OCI-LY1 (cell line): ENCODE measurements around the gene SPATA25.

Experiments
- H2AFZ ChIP-seq: fragments of 200-600 bp; sonication (generic), shearing (Covaris generic); 2 replicates; pipeline ENCODE4 v1.6.0; 2014; ENCODE audit warnings: antibody characterized with exemption, mild to moderate bottlenecking, low read length
- H3F3A ChIP-seq: fragments of 200-600 bp; sonication (generic), shearing (Covaris generic); 2 replicates; pipeline ENCODE4 v1.6.0; 2014; ENCODE audit warnings: mild to moderate bottlenecking, antibody characterized with exemption, low read length, moderate library complexity; ENCODE audit not compliant: insufficient read depth
- H3K27ac ChIP-seq: fragments of 200-600 bp; sonication (generic); 2 replicates; pipeline ENCODE4 v1.5.1; 2014; ENCODE audit warnings: low read length, mixed run types, mild to moderate bottlenecking, low read depth; ENCODE audit not compliant: poor library complexity, severe bottlenecking
- H3K27me3 ChIP-seq: fragments of 200-600 bp; sonication (generic); 2 replicates; pipeline ENCODE4 v1.6.0; 2014; ENCODE audit warnings: antibody characterized with exemption, mild to moderate bottlenecking, low read length, moderate library complexity; ENCODE audit not compliant: insufficient read depth
- H3K36me3 ChIP-seq: fragments of 200-600 bp; sonication (generic); 2 replicates; pipeline ENCODE4 v1.6.1; 2014; ENCODE audit warnings: mild to moderate bottlenecking, antibody characterized with exemption, low read length, moderate library complexity, mixed read lengths; ENCODE audit not compliant: insufficient read depth
- H3K4me1 ChIP-seq: fragments of 200-600 bp; sonication (generic); 2 replicates; pipeline ENCODE4 v1.5.1; 2014; ENCODE audit warnings: mild to moderate bottlenecking, low read length, moderate library complexity; ENCODE audit not compliant: insufficient read depth, severe bottlenecking
- H3K4me2 ChIP-seq: fragments of 200-600 bp; sonication (generic), shearing (Covaris generic); 2 replicates; pipeline ENCODE4 v1.6.1; 2014; ENCODE audit warnings: low read length
- H3K4me3 ChIP-seq: fragments of 200-600 bp; sonication (generic); 2 replicates; pipeline ENCODE4 v1.5.1; 2014; ENCODE audit warnings: low read length, low read depth, mild to moderate bottlenecking, mixed read lengths; ENCODE audit not compliant: poor library complexity, severe bottlenecking
- H3K79me2 ChIP-seq: fragments of 200-600 bp; shearing (Covaris generic); 2 replicates; pipeline ENCODE4 v1.6.1; 2016; ENCODE audit warnings: mixed run types, low read length, mixed read lengths; ENCODE audit not compliant: insufficient read depth
- H3K9ac ChIP-seq: fragments of 200-600 bp; sonication (generic), shearing (Covaris generic); 2 replicates; pipeline ENCODE4 v1.6.1; 2014; ENCODE audit warnings: mild to moderate bottlenecking, low read length, mixed read lengths
- H3K9me2 ChIP-seq: fragments of 200-600 bp; sonication (generic), shearing (Covaris generic); 2 replicates; pipeline ENCODE4 v1.6.1; 2014; ENCODE audit warnings: low read depth, mild to moderate bottlenecking, low read length, mixed read lengths
- H3K9me3 ChIP-seq: fragments of 200-600 bp; shearing (Covaris generic); 2 replicates; pipeline ENCODE4 v1.6.1; 2014; ENCODE audit warnings: low read length, mixed read lengths
- H4K20me1 ChIP-seq: fragments of 200-600 bp; sonication (generic), shearing (Covaris generic); 2 replicates; pipeline ENCODE4 v1.6.0; 2016; ENCODE audit warnings: mild to moderate bottlenecking, low read length; ENCODE audit not compliant: insufficient read depth
- EZH2 ChIP-seq: fragments of 200-600 bp; sonication (generic), shearing (Covaris generic); IDR thresholded peaks from 2 replicates; pipeline ENCODE4 v1.8.0; 2017; ENCODE audit warnings: borderline replicate concordance, mixed run types, mild to moderate bottlenecking, antibody characterized with exemption, low read length, moderate library complexity, mixed read lengths
- TF ChIP-seq, protein P1 (sequence below): fragments of 200-600 bp; sonication (generic), shearing (Covaris generic); IDR thresholded peaks from 2 replicates; pipeline ENCODE4 v1.5.1; 2017; ENCODE audit warnings: mild to moderate bottlenecking, antibody characterized with exemption, low read length, moderate library complexity, mixed read lengths

SPATA25 gene

DNA sequence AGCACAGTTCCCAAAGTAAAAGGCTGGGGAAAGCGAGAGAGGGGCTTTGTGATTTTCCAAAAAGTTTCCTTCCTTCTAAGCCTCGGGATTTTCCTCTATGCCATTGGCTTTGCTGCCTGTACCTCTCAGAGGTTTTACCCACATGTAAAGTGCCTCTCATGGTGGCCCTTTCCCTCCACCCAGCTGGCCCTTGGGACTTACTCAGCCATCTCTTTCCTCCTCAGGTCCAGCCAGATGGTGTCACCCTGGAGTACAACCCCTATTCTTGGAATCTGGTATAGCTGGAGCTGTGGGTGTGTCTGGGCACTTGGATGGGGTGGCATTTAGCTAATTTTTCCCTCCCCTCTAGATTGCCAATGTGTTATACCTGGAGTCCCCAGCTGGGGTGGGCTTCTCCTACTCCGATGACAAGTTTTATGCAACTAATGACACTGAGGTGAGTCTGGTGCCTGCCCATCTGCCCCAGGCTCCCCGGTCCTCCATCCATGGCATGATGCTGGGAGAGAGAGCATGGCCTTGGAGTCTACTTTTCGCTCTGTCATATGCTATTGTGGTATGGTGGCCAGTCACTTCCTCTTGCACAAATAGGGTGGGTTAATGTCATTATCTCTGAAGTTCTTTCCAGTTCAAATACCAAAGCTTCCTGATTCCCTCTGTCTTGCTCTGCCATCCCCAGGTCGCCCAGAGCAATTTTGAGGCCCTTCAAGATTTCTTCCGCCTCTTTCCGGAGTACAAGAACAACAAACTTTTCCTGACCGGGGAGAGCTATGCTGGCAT is 4.8 kb upstream of the SPATA25 start:
- Histone ChIP-seq H3K9me3 (no peaks in the 10 kb centered on the region), H3K9ac (peak overlapping the region; percentile 70), H3K79me2 (no peaks in the 10 kb centered on the region), H3K4me2 (peak overlapping the region; percentile 93), H2AFZ (no peak overlapping the region), H3K4me1 (peaks cover 30% of the 10 kb centered on the region), H3K27ac (no peak overlapping the region), H3F3A (no peaks in the 10 kb centered on the region; the same call in 1 of the 2 replicates), H3K9me2 (no peaks in the 10 kb centered on the region), H3K4me3 (peak overlapping the region; percentile 75), H3K36me3 (peaks cover 19% of the 10 kb centered on the region; the same call in 1 of the 2 replicates), H3K27me3 (no peaks in the 10 kb centered on the region), H4K20me1 (no peaks in the 10 kb centered on the region)
- no peak for TF ChIP-seq EZH2
- TF ChIP-seq, protein P1, sequence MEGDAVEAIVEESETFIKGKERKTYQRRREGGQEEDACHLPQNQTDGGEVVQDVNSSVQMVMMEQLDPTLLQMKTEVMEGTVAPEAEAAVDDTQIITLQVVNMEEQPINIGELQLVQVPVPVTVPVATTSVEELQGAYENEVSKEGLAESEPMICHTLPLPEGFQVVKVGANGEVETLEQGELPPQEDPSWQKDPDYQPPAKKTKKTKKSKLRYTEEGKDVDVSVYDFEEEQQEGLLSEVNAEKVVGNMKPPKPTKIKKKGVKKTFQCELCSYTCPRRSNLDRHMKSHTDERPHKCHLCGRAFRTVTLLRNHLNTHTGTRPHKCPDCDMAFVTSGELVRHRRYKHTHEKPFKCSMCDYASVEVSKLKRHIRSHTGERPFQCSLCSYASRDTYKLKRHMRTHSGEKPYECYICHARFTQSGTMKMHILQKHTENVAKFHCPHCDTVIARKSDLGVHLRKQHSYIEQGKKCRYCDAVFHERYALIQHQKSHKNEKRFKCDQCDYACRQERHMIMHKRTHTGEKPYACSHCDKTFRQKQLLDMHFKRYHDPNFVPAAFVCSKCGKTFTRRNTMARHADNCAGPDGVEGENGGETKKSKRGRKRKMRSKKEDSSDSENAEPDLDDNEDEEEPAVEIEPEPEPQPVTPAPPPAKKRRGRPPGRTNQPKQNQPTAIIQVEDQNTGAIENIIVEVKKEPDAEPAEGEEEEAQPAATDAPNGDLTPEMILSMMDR = no peak

DNA sequence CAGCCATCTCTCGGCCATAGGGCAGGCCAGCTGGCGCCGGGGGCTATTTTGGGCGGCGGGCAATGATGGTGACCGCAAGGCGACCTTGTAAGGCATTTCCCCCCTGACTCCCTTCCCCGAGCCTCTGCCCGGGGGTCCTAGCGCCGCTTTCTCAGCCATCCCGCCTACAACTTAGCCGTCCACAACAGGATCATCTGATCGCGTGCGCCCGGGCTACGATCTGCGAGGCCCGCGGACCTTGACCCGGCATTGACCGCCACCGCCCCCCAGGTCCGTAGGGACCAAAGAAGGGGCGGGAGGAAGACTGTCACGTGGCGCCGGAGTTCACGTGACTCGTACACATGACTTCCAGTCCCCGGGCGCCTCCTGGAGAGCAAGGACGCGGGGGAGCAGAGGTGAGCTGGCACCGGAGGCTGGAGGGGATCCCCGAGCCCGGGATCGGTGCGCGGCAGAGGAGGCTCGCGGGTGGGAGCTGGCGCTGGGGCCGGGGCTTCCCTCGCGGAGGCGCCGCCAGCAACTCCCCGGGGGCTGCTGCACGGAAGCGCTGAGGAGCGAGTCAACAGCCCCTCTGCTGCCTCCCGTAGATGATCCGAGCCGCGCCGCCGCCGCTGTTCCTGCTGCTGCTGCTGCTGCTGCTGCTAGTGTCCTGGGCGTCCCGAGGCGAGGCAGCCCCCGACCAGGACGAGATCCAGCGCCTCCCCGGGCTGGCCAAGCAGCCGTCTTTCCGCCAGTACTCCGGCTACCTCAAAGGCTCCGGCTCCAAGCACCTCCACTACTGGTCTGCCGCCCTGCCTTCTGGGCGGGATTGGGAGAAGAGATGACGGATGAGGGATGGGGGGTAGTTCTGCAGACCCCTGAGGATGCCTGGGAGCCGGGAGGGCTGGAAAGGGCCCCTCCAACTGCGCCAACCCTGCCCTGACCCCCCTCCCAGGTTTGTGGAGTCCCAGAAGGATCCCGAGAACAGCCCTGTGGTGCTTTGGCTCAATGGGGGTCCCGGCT is 3.9 kb upstream of the SPATA25 start, which contains the start of the genes CTSA and NEURL2:
TSS of gene CTSA (plus strand) at position 351 of the 999 bp plus-strand sequence. CDS start at position 585, 234 bp downstream.
TSS of gene NEURL2 (minus strand) at position 224 of the 999 bp plus-strand sequence. CDS start at position 7, 217 bp downstream.
- peak within 1 kb of the TSS; percentile 24 for H3K27ac ChIP-seq
- H3K9ac ChIP-seq = peak within 1 kb of the TSS; percentile 70
- H2AFZ ChIP-seq = no peak within 1 kb of the TSS
- H4K20me1 ChIP-seq = no peaks in the 10 kb centered on the region
- peaks cover 21% of the 10 kb centered on the region; the same call in 1 of the 2 replicates for H3K36me3 ChIP-seq
- TF ChIP-seq EZH2 = no peak
- TF ChIP-seq, protein P1 = no peak
- H3F3A ChIP-seq = no peaks in the 10 kb centered on the region; the same call in 1 of the 2 replicates
- H3K79me2 ChIP-seq = no peaks in the 10 kb centered on the region
- H3K4me1 ChIP-seq = peaks cover 30% of the 10 kb centered on the region
- H3K27me3 ChIP-seq = no peaks in the 10 kb centered on the region
- H3K9me3 ChIP-seq = no peaks in the 10 kb centered on the region
- no peaks in the 10 kb centered on the region for H3K9me2 ChIP-seq
- peak within 1 kb of the TSS; percentile 93 for H3K4me2 ChIP-seq
- H3K4me3 ChIP-seq = peak within 1 kb of the TSS; percentile 75
